Hepatocyte (in vitro differentiated cells): Measurements from ENCODE around the gene GRB10. TPM values are rescaled to one million over a fixed set of nuclear protein-coding genes. Genes with fewer than 3 reads are reported as not detected.

Experiments used
- DNase-seq: peaks from one replicate; pipeline ENCODE4 v3.0.0-alpha.2; 2016; ENCODE audit warnings: low spot score
- H2AFZ ChIP-seq: fragments of 200-600 bp; sonication (generic); 2 replicates; pipeline ENCODE4 v1.6.0; 2016; ENCODE audit warnings: antibody characterized with exemption, mild to moderate bottlenecking
- H3K27ac ChIP-seq: fragments of 200-600 bp; sonication (generic); 2 replicates; pipeline ENCODE4 v1.5.1; 2016; ENCODE audit warnings: mild to moderate bottlenecking
- H3K27me3 ChIP-seq: fragments of 200-600 bp; sonication (generic); 2 replicates; pipeline ENCODE4 v1.6.1; 2016
- H3K36me3 ChIP-seq: fragments of 200-600 bp; sonication (generic); replicated peaks from 2 replicates; pipeline ENCODE4 v1.5.1; 2016; ENCODE audit warnings: low read depth; ENCODE audit not compliant: insufficient read depth
- H3K4me1 ChIP-seq: fragments of 200-600 bp; sonication (generic); 2 replicates; pipeline ENCODE4 v1.5.1; 2016; ENCODE audit warnings: mild to moderate bottlenecking, moderate library complexity; ENCODE audit not compliant: insufficient read depth
- H3K4me2 ChIP-seq: fragments of 200-600 bp; sonication (generic); 2 replicates; pipeline ENCODE4 v1.6.0; 2016
- H3K4me3 ChIP-seq: fragments of 200-600 bp; sonication (generic); 2 replicates; pipeline ENCODE4 v1.5.1; 2016; ENCODE audit warnings: mild to moderate bottlenecking
- H3K79me2 ChIP-seq: fragments of 200-600 bp; sonication (generic); 2 replicates; pipeline ENCODE4 v1.6.0; 2017; ENCODE audit warnings: mild to moderate bottlenecking
- H3K9me2 ChIP-seq: fragments of 200-600 bp; sonication (generic); replicated peaks from 2 replicates; pipeline ENCODE4 v1.6.0; 2017; ENCODE audit warnings: mild to moderate bottlenecking; ENCODE audit not compliant: insufficient read depth
- H3K9me3 ChIP-seq: fragments of 200-600 bp; sonication (generic); 2 replicates; pipeline ENCODE4 v1.5.1; 2016; ENCODE audit warnings: low read depth, mild to moderate bottlenecking
- H4K20me1 ChIP-seq: fragments of 200-600 bp; sonication (generic); 2 replicates; pipeline ENCODE4 v1.6.0; 2016; ENCODE audit warnings: mild to moderate bottlenecking; ENCODE audit not compliant: insufficient read depth, poor library complexity, severe bottlenecking
- CTCF ChIP-seq: fragments of 200-600 bp; sonication (generic); IDR thresholded peaks from 2 replicates; pipeline ENCODE4 v1.5.1; 2016; ENCODE audit warnings: antibody characterized with exemption, mild to moderate bottlenecking; ENCODE audit not compliant: poor library complexity
- EZH2 ChIP-seq: fragments of 200-600 bp; sonication (generic); IDR thresholded peaks from 2 replicates; pipeline ENCODE4 v1.6.1; 2016; ENCODE audit warnings: antibody characterized with exemption, mild to moderate bottlenecking, borderline replicate concordance
- EZH2phosphoT487 ChIP-seq: fragments of 200-600 bp; sonication (generic); IDR thresholded peaks from one replicate; pipeline ENCODE4 v1.6.1; 2018; ENCODE audit warnings: antibody characterized with exemption, mild to moderate bottlenecking, low read depth, moderate library complexity; ENCODE audit not compliant: unreplicated experiment, severe bottlenecking
- WGBS: methylation state at CpG from one replicate; pipeline ENCODE4 v1.1.6; 2016; ENCODE audit warnings: low lambda C conversion rate; ENCODE audit errors: missing lambda C conversion rate; 5-methylcytosine and 5-hydroxymethylcytosine counted together
- polyA plus RNA-seq: library from polyadenylated mRNA; unstranded; fragments of >200 nt; fragmentation: Nextera tagmentation; extraction: Ambion mirVana; gene quantifications from 2 replicates; pipeline ENCODE4 v1.2.1, GENCODE V29; 2016
- total RNA-seq: library from RNA; depleted of rRNA; stranded (reverse); fragments of >200 nt; gene quantifications from 2 replicates; pipeline ENCODE4 v1.2.3, GENCODE V29; 2014

Gene GRB10
- total and polyA plus RNA-seq, 2 experiments from 2014 or later, result 47.6 to 65.9 TPM

GRCh38 chr7:50665403-50666123 lies 117.1 kb downstream of the GRB10 start:
- Histone ChIP-seq H3K4me3 (no peak overlapping the region), H3K27me3 (no peaks in the 10 kb centered on the region), H3K9me2 (no peaks in the 10 kb centered on the region), H3K27ac (no peak overlapping the region), H3K79me2 (peaks cover 29% of the 10 kb centered on the region), H2AFZ (no peak overlapping the region), H3K4me2 (no peak overlapping the region), H3K9me3 (no peaks in the 10 kb centered on the region), H3K36me3 (no peaks in the 10 kb centered on the region), H4K20me1 (peaks cover 10% of the 10 kb centered on the region), H3K4me1 (peaks cover 6% of the 10 kb centered on the region)
- TF ChIP-seq EZH2 (no peak), CTCF (no peak), EZH2phosphoT487 (no peak)
- no peak for DNase-seq
- 92% methylated on average over 17 of the region's 17 CpGs for WGBS

- Histone ChIP-seq H3K36me3 (no peaks in the 10 kb centered on the region), H3K9me3 (no peaks in the 10 kb centered on the region), H3K27ac (no peak overlapping the region), H3K4me1 (peaks cover 6% of the 10 kb centered on the region), H3K27me3 (no peaks in the 10 kb centered on the region), H2AFZ (no peak overlapping the region), H3K9me2 (no peaks in the 10 kb centered on the region), H4K20me1 (peaks cover 10% of the 10 kb centered on the region), H3K4me3 (no peak overlapping the region), H3K79me2 (peaks cover 27% of the 10 kb centered on the region), H3K4me2 (no peak overlapping the region)
- no peak for DNase-seq
- TF ChIP-seq EZH2 (no peak), CTCF (no peak), EZH2phosphoT487 (no peak)
- 81% methylated on average over 4 of the region's 4 CpGs for WGBS
Measured at GRCh38 chr7:50664937-50665336, 117.8 kb downstream of the GRB10 start.

GRCh38 chr7:50664461-50664922 lies 118.2 kb downstream of the GRB10 start:
- TF ChIP-seq CTCF, result no peak
- no peak for TF ChIP-seq EZH2phosphoT487
- TF ChIP-seq EZH2, result no peak
- no peak for DNase-seq
- Histone ChIP-seq H3K27ac (no peak overlapping the region), H3K9me3 (no peaks in the 10 kb centered on the region), H3K4me2 (no peak overlapping the region), H3K4me1 (peaks cover 6% of the 10 kb centered on the region), H3K9me2 (no peaks in the 10 kb centered on the region), H3K36me3 (no peaks in the 10 kb centered on the region), H3K4me3 (no peak overlapping the region), H3K27me3 (no peaks in the 10 kb centered on the region), H2AFZ (no peak overlapping the region), H3K79me2 (peaks cover 22% of the 10 kb centered on the region), H4K20me1 (peaks cover 10% of the 10 kb centered on the region)
- 85% methylated on average over 9 of the region's 9 CpGs for WGBS
